Cardiac fibroblast (primary cell): Measurements from ENCODE around the gene MROH2A.
A peak's percentile ranks its signal among the peaks of the same experiment; 100 is the strongest.

Experiments
- DNase-seq, 2 donors: peaks; one replicate each; pipeline versions ENCODE4 v3.0.0 to v3.0.0-alpha.2; 2010; ENCODE audit warnings: low read depth in 2 of 2
- H3K4me3 ChIP-seq, 2 donors: replicated peaks in 1 of 2; 1 replicate in 1 of 2; 2 replicates in 1 of 2; pipeline ENCODE4 v1.5.1; 2011; ENCODE audit warnings: low read depth in 2 of 2, low read length in 2 of 2, mild to moderate bottlenecking in 2 of 2, moderate library complexity in 1 of 2
- CTCF ChIP-seq: IDR thresholded peaks from one replicate; pipeline ENCODE4 v1.5.1; 2011; ENCODE audit warnings: low read depth, mild to moderate bottlenecking, low read length, inconsistent platforms

The MROH2A gene

GRCh38 chr2:233799716-233800115, 21.6 kb downstream of the MROH2A start:
- no peak for TF ChIP-seq CTCF
- DNase-seq = no peak
- H3K4me3 ChIP-seq = no peak overlapping the region

DNA sequence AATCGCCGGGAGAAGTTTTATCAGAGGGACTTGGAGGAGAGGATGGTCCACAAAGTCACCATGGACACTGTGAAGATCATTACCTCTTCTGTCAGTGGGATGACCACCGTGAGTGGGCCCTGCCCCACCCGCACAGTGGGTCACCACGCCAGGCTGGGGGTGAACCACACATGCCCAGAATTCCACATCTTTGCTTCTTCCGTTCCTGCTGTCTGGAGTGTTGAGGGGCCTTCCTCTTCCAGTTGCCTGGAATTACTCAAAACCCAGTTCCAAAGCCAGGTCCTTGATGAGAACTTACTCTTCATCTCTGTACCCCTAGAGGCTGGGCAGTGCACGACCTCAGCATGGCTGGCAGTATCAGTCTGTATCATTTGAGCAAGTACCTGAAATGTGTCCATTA, 22.1 kb downstream of the MROH2A start:
- TF ChIP-seq CTCF = no peak
- H3K4me3 ChIP-seq = no peak overlapping the region
- DNase-seq = no peak

GRCh38 chr2:233801357-233802131, 23.4 kb downstream of the MROH2A start:
- H3K4me3 ChIP-seq = no peak overlapping the region
- DNase-seq = peak; percentile 10 to 14
- TF ChIP-seq CTCF = no peak

- TF ChIP-seq CTCF = no peak
- no peak for DNase-seq
Observed at GRCh38 chr2:233802132-233802815, 24.1 kb downstream of the MROH2A start.

GRCh38 chr2:233803292-233803911, 25.3 kb downstream of the MROH2A start:
- no peak for TF ChIP-seq CTCF
- DNase-seq = no peak

More at GRCh38 chr2:233802132-233802815, 24.1 kb downstream of the MROH2A start:
- H3K4me3 ChIP-seq = no peak overlapping the region

DNA sequence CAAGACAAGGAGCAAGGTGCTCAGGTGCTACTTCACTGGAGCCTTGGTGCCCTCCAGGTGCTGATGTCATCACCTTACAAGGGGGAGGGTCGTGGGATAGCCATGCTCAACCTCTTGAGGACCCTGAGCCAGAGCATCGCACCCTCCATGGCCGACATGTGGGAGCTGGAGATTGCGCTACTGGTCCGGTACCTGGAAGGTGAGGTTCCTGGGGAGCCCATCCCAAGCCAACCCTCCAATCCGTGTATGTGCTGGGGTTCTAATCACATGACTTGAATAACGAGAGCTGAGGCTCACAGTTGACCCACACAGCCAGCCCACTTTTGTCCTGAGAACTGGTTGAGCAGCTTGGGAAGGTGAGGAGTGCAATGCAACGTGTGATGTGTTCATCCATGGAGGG, 25.9 kb downstream of the MROH2A start:
- H3K4me3 ChIP-seq = no peak overlapping the region
- DNase-seq = no peak
- TF ChIP-seq CTCF = no peak

More at GRCh38 chr2:233803292-233803911, 25.3 kb downstream of the MROH2A start:
- no peak overlapping the region for H3K4me3 ChIP-seq
